Fibroblast of pulmonary artery (primary cell): ENCODE results near the gene CACNA1I.
"Not testable (repeated sequence)": the region's sequence is repeated elsewhere in the genome, so short reads cannot be mapped to it uniquely, and the experiment has no call there.

Experiments used
- DNase-seq: peaks from one replicate; pipeline ENCODE4 v3.0.0-alpha.2; 2010; ENCODE audit warnings: low read depth
- H3K4me3 ChIP-seq: replicated peaks from 2 replicates; pipeline ENCODE4 v1.5.1; 2011; ENCODE audit warnings: low read depth, mild to moderate bottlenecking, control low read depth, low read length, moderate library complexity
- CTCF ChIP-seq: IDR thresholded peaks from 2 replicates; pipeline ENCODE4 v1.5.1; 2011; ENCODE audit warnings: mild to moderate bottlenecking, control low read depth, low read length, inconsistent platforms; ENCODE audit errors: missing control alignments

The CACNA1I gene

GRCh38 chr22:39731481-39731880 is 160.9 kb downstream of the CACNA1I start:
- no peak for DNase-seq
- TF ChIP-seq CTCF: no peak

GRCh38 chr22:39731881-39732555 is 161.5 kb downstream of the CACNA1I start:
- H3K4me3 ChIP-seq: no peak overlapping the region
- TF ChIP-seq CTCF: no peak
- no peak for DNase-seq

More at GRCh38 chr22:39731481-39731880, 160.9 kb downstream of the CACNA1I start:
- H3K4me3 ChIP-seq: no peak overlapping the region

DNA sequence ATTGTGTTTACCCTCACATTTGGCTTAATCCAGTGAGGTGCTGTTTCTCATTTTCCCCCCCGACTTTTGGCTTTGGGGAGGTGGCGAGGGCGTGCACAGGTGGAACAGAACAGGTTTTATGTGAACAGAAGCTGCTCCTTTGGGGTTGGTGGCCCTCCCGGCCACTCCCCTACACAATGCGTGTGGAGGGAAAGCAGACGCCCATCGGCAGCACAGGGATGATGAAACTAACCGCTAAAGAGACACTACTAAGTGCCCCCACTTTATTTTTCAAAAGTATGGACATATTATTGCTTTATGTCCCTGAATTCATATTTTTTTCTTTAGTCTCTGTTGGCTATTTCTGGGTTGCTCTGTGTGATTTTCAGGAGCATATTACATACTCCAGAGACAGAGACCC is 162.1 kb downstream of the CACNA1I start:
- H3K4me3 ChIP-seq: no peak overlapping the region
- no peak for TF ChIP-seq CTCF
- DNase-seq: no peak

DNA sequence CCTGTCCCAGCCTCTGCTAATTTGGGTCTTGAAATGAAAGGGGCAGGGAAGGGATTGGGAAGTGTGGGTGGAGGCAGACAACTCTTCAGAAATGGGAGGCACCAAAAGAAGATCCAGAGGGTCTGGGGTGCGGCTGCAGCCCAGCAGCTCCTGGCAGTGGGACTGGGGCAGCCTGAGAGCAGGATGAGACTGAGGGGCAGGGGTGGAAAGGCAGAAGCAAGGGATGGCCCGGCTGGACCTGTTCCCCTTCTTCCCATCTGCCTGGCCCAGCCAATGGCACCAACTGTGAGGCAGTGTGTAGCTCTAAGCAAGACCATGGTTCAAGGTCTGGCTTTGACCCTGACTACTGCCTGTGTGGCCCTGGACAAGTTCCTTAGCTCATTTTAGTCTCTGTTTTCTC is 162.6 kb downstream of the CACNA1I start:
- no peak overlapping the region for H3K4me3 ChIP-seq
- DNase-seq: no peak
- TF ChIP-seq CTCF: no peak

GRCh38 chr22:39734046-39734445 is 163.5 kb downstream of the CACNA1I start:
- DNase-seq, H3K4me3 ChIP-seq: not testable (repeated sequence)

DNA sequence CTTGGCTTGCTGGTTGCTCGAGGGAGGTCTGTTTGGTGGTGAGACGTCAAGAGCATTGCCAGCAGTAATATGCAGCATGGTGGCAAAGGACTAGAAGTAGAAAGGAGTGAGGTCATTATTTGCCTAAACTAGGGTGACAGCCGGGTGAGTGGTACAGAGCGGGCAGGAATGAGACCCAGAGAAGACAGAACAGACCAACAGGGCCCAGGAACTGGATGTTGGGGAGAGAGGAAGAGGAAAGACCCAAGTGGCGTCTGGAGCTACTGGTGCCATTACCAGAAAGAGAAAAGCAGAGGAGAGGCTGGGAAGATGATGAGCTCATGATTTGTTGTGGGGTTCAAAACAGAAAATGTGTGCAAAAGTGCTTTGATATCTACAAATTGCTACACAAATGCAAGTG is 164.3 kb downstream of the CACNA1I start:
- DNase-seq: no peak
- no peak overlapping the region for H3K4me3 ChIP-seq
- TF ChIP-seq CTCF: no peak

DNA sequence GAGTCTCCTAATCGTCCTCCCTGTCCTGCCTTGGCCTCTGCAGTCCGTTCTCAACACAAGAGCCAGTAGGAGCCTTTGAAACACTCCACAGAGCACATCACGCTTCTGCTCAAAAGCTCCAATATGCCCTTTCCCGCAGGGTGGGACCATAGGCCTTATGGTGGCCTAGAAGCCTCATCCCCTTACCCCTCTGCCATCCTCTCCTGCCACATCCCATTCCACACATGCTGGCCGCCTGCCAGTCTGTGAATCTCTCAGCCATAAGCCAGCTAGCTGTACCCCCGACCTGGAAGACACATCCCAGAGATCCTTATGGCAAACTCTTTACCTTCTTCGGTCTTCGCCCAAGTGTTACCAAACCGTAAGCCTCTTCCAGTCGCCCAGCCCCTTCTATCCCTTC is 165.2 kb downstream of the CACNA1I start:
- DNase-seq: no peak
- H3K4me3 ChIP-seq: no peak overlapping the region
- no peak for TF ChIP-seq CTCF
